Posterior vena cava (tissue), 2 donors: ENCODE measurements around the gene PARPBP. TPM values are rescaled to one million over a fixed set of nuclear protein-coding genes. Genes with fewer than 3 reads are reported as not detected.
"Not testable (repeated sequence)": the region's sequence is repeated elsewhere in the genome, so short reads cannot be mapped to it uniquely, and the experiment has no call there.

Source experiments
- DNase-seq: peaks from one replicate; pipeline ENCODE4 v3.0.0-alpha.2; 2020; ENCODE audit warnings: low spot score
- intact Hi-C, 2 donors: fragments of 100-400 bp; cut with DNase I; formaldehyde crosslinking; loops; one replicate each; pipeline versions ENCODE4 v1.14.1 to v1.14.2; 2022 to 2023
- total RNA-seq, 2 donors: library from RNA; stranded (reverse); fragmentation: NEBNext Ultra II Directional; extraction: Animal tissue kit (Norgen Biotek cat#: 25700); gene quantifications; one replicate each; pipeline ENCODE4 v1.2.1, GENCODE V29; 2021
- donor health status: DM: yes; HTN: yes; CAD: no.
- donor health status: DM: yes; HTN: yes; CAD: no.

Gene PARPBP
- total RNA-seq, 2 donors from 2014 or later = 2.4 to 3.2 TPM

- no peak for DNase-seq
- intact Hi-C loops = no loop called here
Observed at GRCh38 chr12:102232446-102232845, 112.5 kb downstream of the PARPBP start.

GRCh38 chr12:102234599-102234998 is 114.6 kb downstream of the PARPBP start:
- no peak for DNase-seq
- intact Hi-C loops = no loop called here

GRCh38 chr12:102240859-102241258 is 120.9 kb downstream of the PARPBP start:
- DNase-seq, intact Hi-C loops: not testable (repeated sequence)

Other genes starting within 250 kb of the PARPBP start
- gene DRAM1, start 242.6 kb upstream of the PARPBP start, total RNA-seq = 10 to 100 TPM; 29.0 to 31.3 TPM
- 10 to 100 TPM; 46.7 to 50.0 TPM for gene WASHC3, start 58.2 kb upstream of the PARPBP start, total RNA-seq
- 10 to 100 TPM; 14.2 to 15.7 TPM for gene NUP37, start 69 bp upstream of the PARPBP start, total RNA-seq
- not detected for gene PMCH, start 77.7 kb downstream of the PARPBP start, total RNA-seq